NB4 (cell line): Measurements from ENCODE around the gene MED15.
A peak's percentile ranks its signal among the peaks of the same experiment; 100 is the strongest.

Experiments used
- DNase-seq: peaks from one replicate; pipeline ENCODE4 v3.0.0; 2010; ENCODE audit warnings: low read depth
- H3K4me3 ChIP-seq: one replicate; pipeline ENCODE4 v1.5.1; 2011; ENCODE audit warnings: mild to moderate bottlenecking, low read depth, low read length, moderate library complexity
- MYC ChIP-seq: IDR thresholded peaks from 2 replicates; pipeline ENCODE4 v1.6.1; 2011; ENCODE audit warnings: low read depth, low read length
- POLR2A ChIP-seq: IDR thresholded peaks from 2 replicates; pipeline ENCODE4 v1.6.1; 2011; ENCODE audit warnings: mild to moderate bottlenecking; ENCODE audit not compliant: insufficient read length; ENCODE audit errors: extremely low read depth
- TF ChIP-seq, protein P1 (sequence below): IDR thresholded peaks from 2 replicates; pipeline ENCODE4 v1.6.1; 2011; ENCODE audit warnings: low read depth, low read length
- TF ChIP-seq, protein P2 (sequence below): IDR thresholded peaks from one replicate; pipeline ENCODE4 v1.5.1; 2012; ENCODE audit warnings: low read depth, low read length

The MED15 gene

DNA sequence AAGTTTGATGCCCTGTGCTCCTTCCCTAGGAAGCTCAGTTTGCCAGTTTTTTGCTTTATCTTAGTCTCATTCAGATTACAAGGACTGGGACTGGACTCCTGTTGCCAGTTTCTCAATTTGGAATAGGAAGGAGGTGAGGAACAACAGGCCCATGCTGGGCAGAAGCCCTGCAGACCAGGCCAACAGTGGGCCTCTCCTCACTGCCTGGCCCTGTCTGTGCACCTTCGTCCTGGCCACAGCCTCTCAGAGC, 23.7 kb downstream of the MED15 start:
- H3K4me3 ChIP-seq: no peak overlapping the region
- TF ChIP-seq POLR2A (no peak), MYC (no peak)
- TF ChIP-seq, protein P1, sequence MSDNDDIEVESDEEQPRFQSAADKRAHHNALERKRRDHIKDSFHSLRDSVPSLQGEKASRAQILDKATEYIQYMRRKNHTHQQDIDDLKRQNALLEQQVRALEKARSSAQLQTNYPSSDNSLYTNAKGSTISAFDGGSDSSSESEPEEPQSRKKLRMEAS: no peak
- TF ChIP-seq, protein P2, sequence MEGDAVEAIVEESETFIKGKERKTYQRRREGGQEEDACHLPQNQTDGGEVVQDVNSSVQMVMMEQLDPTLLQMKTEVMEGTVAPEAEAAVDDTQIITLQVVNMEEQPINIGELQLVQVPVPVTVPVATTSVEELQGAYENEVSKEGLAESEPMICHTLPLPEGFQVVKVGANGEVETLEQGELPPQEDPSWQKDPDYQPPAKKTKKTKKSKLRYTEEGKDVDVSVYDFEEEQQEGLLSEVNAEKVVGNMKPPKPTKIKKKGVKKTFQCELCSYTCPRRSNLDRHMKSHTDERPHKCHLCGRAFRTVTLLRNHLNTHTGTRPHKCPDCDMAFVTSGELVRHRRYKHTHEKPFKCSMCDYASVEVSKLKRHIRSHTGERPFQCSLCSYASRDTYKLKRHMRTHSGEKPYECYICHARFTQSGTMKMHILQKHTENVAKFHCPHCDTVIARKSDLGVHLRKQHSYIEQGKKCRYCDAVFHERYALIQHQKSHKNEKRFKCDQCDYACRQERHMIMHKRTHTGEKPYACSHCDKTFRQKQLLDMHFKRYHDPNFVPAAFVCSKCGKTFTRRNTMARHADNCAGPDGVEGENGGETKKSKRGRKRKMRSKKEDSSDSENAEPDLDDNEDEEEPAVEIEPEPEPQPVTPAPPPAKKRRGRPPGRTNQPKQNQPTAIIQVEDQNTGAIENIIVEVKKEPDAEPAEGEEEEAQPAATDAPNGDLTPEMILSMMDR: no peak
- no peak for DNase-seq

DNA sequence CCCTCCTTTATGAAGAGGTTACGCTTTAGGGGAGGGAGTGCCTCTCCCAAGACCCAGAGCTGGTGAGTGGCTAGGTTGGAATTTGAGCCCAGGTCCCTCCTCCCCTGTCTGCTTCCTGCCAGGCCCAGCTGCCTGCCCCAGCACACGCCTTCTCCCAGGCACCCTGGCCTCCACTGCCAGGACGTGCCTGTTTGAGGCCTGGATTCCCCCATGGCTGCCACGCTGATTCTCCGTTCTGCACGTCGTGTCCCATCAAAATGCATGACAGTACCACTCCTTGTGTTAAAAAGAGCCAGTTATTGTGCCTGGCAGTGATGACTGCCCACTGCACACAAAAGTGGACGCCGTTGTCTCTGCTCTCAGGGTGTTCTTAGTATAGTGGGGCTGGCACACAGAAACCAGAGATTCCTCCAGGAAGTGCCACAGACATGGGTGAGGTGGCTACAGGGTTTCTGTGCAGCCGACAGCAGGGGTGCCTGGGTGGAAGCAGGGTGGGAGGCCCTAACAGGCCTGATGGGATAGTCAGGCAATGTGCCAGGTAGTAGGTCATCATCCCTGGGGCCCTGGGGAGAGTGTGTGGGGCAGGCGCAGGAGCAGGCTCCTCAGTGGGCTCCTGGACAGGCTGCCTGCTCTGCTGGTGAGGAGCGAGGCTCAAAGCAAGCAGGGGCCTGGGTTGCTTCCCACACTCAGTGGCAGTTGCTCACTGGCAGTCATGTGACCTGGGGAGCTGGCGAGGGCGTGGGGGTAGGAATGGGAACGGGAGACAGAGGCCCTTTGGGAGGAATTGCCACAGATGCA, 24.2 kb downstream of the MED15 start:
- TF ChIP-seq POLR2A: no peak
- TF ChIP-seq, protein P1: no peak
- TF ChIP-seq, protein P2: no peak
- no peak for TF ChIP-seq MYC
- no peak overlapping the region for H3K4me3 ChIP-seq
- no peak for DNase-seq

DNA sequence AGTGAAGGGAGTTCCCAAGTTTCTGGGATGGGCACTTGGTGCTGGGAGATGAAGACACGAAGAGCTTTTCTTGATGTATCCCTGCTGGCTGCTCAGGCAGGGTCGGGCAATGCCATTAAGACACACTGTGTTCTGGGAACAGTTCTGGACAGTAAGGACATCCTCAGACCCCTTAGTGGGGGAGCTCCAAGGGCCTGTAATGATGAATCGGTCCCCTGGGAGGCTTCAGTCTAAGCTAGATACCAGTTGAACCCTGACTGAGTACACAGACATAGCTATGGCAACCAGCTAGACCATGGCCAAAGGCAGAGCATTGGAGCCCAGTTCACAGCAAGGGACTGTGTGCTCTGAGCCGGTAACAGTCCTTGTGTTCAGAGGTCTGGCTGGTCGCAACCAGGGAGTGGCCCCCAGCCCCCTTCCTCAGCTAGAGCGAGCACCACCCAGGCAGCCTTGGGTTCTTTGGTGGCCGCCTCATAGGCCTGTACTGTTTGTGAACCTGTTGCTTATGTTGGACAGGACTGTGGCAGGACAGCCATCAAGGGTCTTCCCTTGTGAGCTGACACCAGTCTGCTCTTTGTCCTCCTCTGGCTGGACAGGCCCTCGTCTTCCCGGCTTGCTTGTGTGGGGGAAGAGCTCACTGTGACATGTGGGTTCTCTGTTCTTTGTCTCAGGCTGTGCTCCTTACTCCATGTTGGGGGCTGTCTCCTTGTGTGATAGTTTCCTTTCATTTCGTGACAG, 25.0 kb downstream of the MED15 start:
- no peak overlapping the region for H3K4me3 ChIP-seq
- peak; percentile 23 for DNase-seq
- TF ChIP-seq POLR2A (no peak), MYC (no peak)
- TF ChIP-seq, protein P2: no peak
- TF ChIP-seq, protein P1: no peak

DNA sequence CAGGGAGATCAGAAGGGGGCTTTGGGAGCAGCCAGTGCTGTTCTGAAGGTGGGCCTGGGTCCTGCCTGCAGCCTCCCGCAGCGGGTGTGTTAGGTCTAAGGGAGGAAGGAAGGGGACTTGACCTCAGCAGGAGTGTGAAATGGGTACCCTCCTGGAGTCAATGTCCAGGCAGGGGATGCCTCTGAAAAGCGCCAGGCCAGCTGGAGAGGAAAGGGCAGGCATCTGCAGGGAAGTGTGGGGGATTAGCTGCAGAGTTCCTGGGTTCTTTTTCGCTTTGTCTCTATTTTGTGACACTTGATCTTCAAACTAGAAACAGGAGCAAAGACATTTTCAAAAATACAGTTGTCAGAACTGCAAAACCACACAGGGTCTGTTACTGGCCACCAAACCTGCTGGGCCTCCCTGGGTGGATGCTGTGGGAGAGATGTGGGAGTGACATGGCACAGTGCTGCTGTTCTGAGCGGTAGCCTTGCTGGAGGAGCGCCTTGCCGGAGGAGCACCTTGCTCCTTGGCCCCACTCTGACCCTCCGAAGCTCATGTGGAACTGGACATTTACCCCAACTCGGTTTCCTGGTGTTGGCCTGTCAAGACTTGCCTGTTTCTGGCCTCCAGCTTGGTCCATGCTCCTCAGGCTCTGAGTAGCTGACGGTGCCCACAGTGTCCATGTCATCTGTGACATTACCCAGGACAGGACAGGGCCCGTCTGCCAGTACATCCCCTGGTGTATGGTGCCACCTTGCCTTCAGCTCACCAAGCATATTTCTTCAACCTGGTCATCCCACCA, 25.9 kb downstream of the MED15 start:
- no peak for TF ChIP-seq POLR2A
- TF ChIP-seq MYC: no peak
- TF ChIP-seq, protein P1: no peak
- TF ChIP-seq, protein P2: no peak
- no peak for DNase-seq

DNA sequence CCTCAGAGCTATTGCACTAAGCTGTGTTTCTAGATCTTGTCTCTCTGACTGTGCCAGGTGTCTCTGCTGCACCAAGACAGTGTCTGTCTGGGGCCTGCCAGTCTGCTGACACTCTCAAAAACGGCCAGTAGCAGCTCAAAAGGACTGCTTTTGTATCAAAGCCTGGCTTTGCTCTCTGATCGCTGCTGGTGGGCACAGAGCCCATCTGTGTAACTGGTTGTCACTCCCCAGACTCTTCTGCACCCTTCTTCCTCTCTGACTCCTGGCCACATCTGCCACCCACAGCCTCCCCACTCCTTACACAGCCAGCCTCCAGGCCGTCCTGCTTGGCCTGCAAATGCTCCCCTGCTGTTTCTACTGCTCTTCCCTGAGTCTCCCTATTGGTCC, 26.5 kb downstream of the MED15 start:
- DNase-seq: no peak
- TF ChIP-seq POLR2A (no peak), MYC (no peak)
- TF ChIP-seq, protein P2: no peak
- TF ChIP-seq, protein P1: no peak
- H3K4me3 ChIP-seq: no peak overlapping the region

More for the DNA sequence above, 25.9 kb downstream of the MED15 start:
- no peak overlapping the region for H3K4me3 ChIP-seq
